Fibroblast of villous mesenchyme (primary cell): ENCODE measurements around the gene CSRP1. TPM values are rescaled to one million over a fixed set of nuclear protein-coding genes. Genes with fewer than 3 reads are reported as not detected.
A peak's percentile ranks its signal among the peaks of the same experiment; 100 is the strongest.

ENCODE experiments used
- DNase-seq: peaks from one replicate; pipeline ENCODE4 v3.0.0-alpha.2; 2010; ENCODE audit warnings: low read depth
- H3K4me3 ChIP-seq: 2 replicates; pipeline ENCODE4 v1.5.1; 2011; ENCODE audit warnings: low read depth, mild to moderate bottlenecking, low read length
- CTCF ChIP-seq: IDR thresholded peaks from 2 replicates; pipeline ENCODE4 v1.5.1; 2012; ENCODE audit warnings: low read depth, mild to moderate bottlenecking, low read length; ENCODE audit not compliant: insufficient read depth
- total RNA-seq: library from RNA; depleted of rRNA; stranded (reverse); fragments of >200 nt; gene quantifications from 2 replicates; pipeline ENCODE4 v1.2.3, GENCODE V29; 2012

CSRP1 gene
- total RNA-seq, 1 donor, result 931 TPM

DNA sequence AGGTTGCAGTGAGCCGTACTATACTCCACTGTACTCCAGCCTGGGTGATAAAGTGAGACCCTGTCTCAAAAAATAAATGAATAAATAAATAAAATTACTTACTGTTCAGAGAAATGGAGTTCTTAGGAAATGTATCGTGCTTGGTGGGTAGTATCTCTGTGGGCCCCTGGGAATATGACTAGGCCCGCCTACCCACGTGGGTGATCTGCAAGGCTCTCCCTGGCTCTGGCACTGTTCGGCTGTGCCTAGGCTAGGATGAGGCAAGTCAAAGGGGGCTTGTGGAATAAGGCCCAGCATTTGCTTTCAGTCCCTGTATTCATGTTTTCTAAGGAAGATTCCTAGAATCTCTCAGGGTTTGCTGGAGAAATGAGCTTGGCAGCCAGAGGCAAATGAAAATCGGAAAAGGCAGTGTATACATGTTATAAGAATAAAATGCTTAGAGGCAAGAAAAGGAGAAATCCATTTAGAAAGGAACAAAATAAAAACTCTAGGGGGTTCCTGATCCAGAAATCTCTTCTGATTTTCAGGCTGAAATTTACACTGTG lies 4.5 kb upstream of the CSRP1 start:
- no peak for DNase-seq
- no peak overlapping the region for H3K4me3 ChIP-seq
- TF ChIP-seq CTCF, result no peak

- no peak for TF ChIP-seq CTCF
- no peak overlapping the region for H3K4me3 ChIP-seq
- no peak for DNase-seq
These were observed 3.8 kb upstream of the CSRP1 start for GRCh38 chr1:201510734-201511133.

GRCh38 chr1:201509601-201510374 lies 2.9 kb upstream of the CSRP1 start:
- no peak for TF ChIP-seq CTCF
- no peak overlapping the region for H3K4me3 ChIP-seq
- no peak for DNase-seq

DNA sequence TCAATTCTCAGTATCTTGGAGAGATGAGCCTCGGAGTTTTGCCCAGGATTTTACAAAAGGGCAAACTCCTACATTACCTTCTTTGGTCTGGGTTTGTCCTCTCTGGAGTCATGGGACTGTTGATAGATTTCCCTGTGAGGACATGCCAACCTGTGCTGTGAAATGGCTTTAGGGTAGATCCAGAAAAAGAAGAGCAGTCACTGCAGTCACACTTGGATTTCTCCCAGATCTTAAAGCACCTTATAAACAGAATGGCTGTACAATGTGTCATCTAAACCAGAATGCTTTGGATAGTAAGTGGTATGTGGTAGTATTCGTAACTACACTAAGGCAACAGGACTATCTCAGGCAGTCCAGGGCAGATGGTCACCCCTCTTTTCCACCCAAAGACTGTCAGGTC lies 1.9 kb upstream of the CSRP1 start:
- DNase-seq, result peak; percentile 41
- TF ChIP-seq CTCF, result no peak
- no peak overlapping the region for H3K4me3 ChIP-seq

DNA sequence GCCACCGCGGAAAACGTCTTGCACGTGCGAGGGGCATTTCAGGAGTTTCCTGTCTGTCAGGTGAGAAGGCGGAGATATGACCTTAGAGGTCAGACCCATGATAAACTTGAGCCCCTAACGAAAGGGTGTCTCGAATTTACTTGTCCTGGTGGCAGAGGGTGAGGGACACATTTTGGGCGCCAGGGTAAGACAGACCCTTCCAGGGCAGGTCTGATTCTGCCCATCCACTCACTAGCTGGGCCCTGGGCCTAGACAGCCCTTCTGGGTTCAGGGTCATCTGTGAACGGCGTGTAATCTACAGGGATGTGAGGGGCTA lies 395 bp upstream of the CSRP1 start:
- DNase-seq, result no peak
- peak overlapping the region; percentile 73 for H3K4me3 ChIP-seq
- TF ChIP-seq CTCF, result no peak

DNA sequence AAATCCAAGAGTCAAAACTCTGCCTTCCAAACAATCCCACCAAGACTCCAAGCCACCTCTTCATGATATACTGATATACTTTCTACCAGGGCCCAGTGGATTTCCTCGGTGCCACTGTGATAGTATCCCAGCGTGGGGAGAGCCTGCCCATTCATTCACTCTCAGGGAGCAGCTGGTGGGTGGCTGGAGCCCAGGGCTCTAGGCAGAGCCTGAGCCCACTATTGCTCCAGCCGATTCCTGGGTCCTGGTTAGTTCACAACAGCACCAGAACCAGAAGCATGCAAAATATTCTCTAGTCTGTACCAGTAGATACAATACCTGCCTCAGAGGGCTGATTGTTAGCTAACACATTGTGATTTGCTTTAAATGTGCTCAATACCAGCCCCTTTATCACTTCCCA lies 831 bp downstream of the CSRP1 start:
- DNase-seq, result no peak
- no peak for TF ChIP-seq CTCF
- H3K4me3 ChIP-seq, result peak overlapping the region; percentile 73

GRCh38 chr1:201505503-201505890 lies 1.4 kb downstream of the CSRP1 start:
- H3K4me3 ChIP-seq, result peak overlapping the region; percentile 73
- DNase-seq, result no peak
- TF ChIP-seq CTCF, result no peak
